ENCODE measurements around the gene SCFD1. TPM values are rescaled to one million over a fixed set of nuclear protein-coding genes. Genes with fewer than 3 reads are reported as not detected.

SCFD1 gene
- total and polyA plus RNA-seq, 2 donors (not counting 1 experiment from before 2014, with no cell fraction given), result 110 to 129 TPM

GRCh38 chr14:30588873-30589272, 33.2 kb upstream of the SCFD1 start:
- Histone ChIP-seq H3K79me2 (ENCODE audit: control insufficient read depth, insufficient read depth, low read length) (peaks cover 38% of the 10 kb centered on the region), H3K27me3 (ENCODE audit: control insufficient read depth, insufficient read depth, low read length) (no peaks in the 10 kb centered on the region), H3K27ac (ENCODE audit: insufficient read depth, low read length) (no peak overlapping the region), H3K36me3 (ENCODE audit: control insufficient read depth, insufficient read depth, low read length) (peaks cover 4% of the 10 kb centered on the region), H3K4me3 (replicated peaks in 1 of 4; ENCODE audit: control extremely low read depth in 1 of 4, insufficient read depth in 1 of 4, low read depth in 3 of 4, low read length in 4 of 4) (no peak overlapping the region), H3K4me1 (ENCODE audit: control insufficient read depth, extremely low read depth, insufficient read depth, low read length) (no peaks in the 10 kb centered on the region), H3K4me2 (ENCODE audit: extremely low read depth, insufficient read depth, low read length) (no peak overlapping the region), H3K9ac (ENCODE audit: insufficient read depth, low read length) (no peak overlapping the region), H4K20me1 (ENCODE audit: control insufficient read depth, extremely low read depth, insufficient read depth, low read length) (no peaks in the 10 kb centered on the region), H3K9me3 (ENCODE audit: control insufficient read depth, insufficient read depth, low read depth, low read length) (no peaks in the 10 kb centered on the region), H2AFZ (ENCODE audit: low read length) (no peak overlapping the region)
- no peak for DNase-seq (ENCODE audit: low read depth in 2 of 2)
- TF ChIP-seq CTCF (conservative IDR thresholded peaks at IDR 0.05 in 1 of 2, IDR thresholded peaks at IDR 0.05 in 1 of 2; ENCODE audit: low read depth in 1 of 2, low read length in 2 of 2), result no peak
- no peak for TF ChIP-seq EZH2 (IDR thresholded peaks at IDR 0.05; ENCODE audit: low read length, missing control alignments)

DNA sequence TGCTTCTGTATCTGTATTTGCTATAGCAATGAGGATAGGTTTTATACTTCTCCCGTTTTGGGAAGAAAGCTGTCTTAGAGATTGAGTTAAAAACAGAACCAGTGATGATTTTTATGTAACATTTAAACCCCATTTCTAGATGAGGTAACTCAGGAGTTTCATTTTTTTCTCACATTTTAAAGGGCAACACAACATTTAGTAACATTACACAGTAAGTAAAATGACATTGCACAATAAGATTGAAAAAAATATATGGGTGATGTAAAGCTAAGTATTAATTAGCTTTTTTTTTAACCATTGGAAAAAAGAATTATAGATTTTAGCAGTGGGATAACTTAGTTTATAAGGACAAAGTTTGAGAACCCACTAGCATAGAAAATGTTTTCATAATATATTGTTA, 25.2 kb upstream of the SCFD1 start:
- TF ChIP-seq EZH2 (IDR thresholded peaks at IDR 0.05; ENCODE audit: low read length, missing control alignments), result no peak
- no peak for TF ChIP-seq CTCF (conservative IDR thresholded peaks at IDR 0.05 in 1 of 2, IDR thresholded peaks at IDR 0.05 in 1 of 2; ENCODE audit: low read depth in 1 of 2, low read length in 2 of 2)
- Histone ChIP-seq H3K27me3 (ENCODE audit: control insufficient read depth, insufficient read depth, low read length) (no peaks in the 10 kb centered on the region), H3K4me2 (ENCODE audit: extremely low read depth, insufficient read depth, low read length) (no peak overlapping the region), H3K4me3 (replicated peaks in 1 of 4; ENCODE audit: control extremely low read depth in 1 of 4, insufficient read depth in 1 of 4, low read depth in 3 of 4, low read length in 4 of 4) (no peak overlapping the region), H3K4me1 (ENCODE audit: control insufficient read depth, extremely low read depth, insufficient read depth, low read length) (no peaks in the 10 kb centered on the region), H2AFZ (ENCODE audit: low read length) (no peak overlapping the region), H3K79me2 (ENCODE audit: control insufficient read depth, insufficient read depth, low read length) (no peaks in the 10 kb centered on the region), H3K9ac (ENCODE audit: insufficient read depth, low read length) (no peak overlapping the region), H3K36me3 (ENCODE audit: control insufficient read depth, insufficient read depth, low read length) (peaks cover 2% of the 10 kb centered on the region), H3K27ac (ENCODE audit: insufficient read depth, low read length) (no peak overlapping the region), H4K20me1 (ENCODE audit: control insufficient read depth, extremely low read depth, insufficient read depth, low read length) (no peaks in the 10 kb centered on the region), H3K9me3 (ENCODE audit: control insufficient read depth, insufficient read depth, low read depth, low read length) (no peaks in the 10 kb centered on the region)
- no peak for DNase-seq (ENCODE audit: low read depth in 2 of 2)

DNA sequence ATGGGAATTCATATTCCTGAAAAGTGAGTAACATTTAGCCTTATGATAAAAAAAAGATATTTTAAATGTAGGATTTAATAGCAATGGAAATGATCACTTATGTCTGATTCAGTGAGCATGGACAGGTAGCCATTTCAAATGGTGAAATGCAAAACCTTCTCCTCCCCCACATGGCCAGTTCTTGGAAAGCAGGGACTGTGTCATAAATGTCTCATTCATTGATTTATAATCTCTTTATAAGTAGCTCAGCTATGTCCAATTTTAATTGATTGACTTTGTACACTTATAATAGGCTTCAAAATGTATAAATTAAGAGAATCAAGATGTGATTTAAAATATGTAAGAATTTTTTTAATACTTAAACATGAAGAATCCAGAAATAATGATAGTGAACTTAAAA, 24.6 kb upstream of the SCFD1 start:
- Histone ChIP-seq H3K36me3 (ENCODE audit: control insufficient read depth, insufficient read depth, low read length) (peaks cover 5% of the 10 kb centered on the region), H2AFZ (ENCODE audit: low read length) (no peak overlapping the region), H3K4me2 (ENCODE audit: extremely low read depth, insufficient read depth, low read length) (no peak overlapping the region), H3K4me3 (replicated peaks in 1 of 4; ENCODE audit: control extremely low read depth in 1 of 4, insufficient read depth in 1 of 4, low read depth in 3 of 4, low read length in 4 of 4) (no peak overlapping the region), H3K9ac (ENCODE audit: insufficient read depth, low read length) (no peak overlapping the region), H3K27me3 (ENCODE audit: control insufficient read depth, insufficient read depth, low read length) (no peaks in the 10 kb centered on the region), H3K79me2 (ENCODE audit: control insufficient read depth, insufficient read depth, low read length) (no peaks in the 10 kb centered on the region), H3K27ac (ENCODE audit: insufficient read depth, low read length) (no peak overlapping the region), H3K9me3 (ENCODE audit: control insufficient read depth, insufficient read depth, low read depth, low read length) (no peaks in the 10 kb centered on the region), H4K20me1 (ENCODE audit: control insufficient read depth, extremely low read depth, insufficient read depth, low read length) (no peaks in the 10 kb centered on the region), H3K4me1 (ENCODE audit: control insufficient read depth, extremely low read depth, insufficient read depth, low read length) (no peaks in the 10 kb centered on the region)
- TF ChIP-seq CTCF (conservative IDR thresholded peaks at IDR 0.05 in 1 of 2, IDR thresholded peaks at IDR 0.05 in 1 of 2; ENCODE audit: low read depth in 1 of 2, low read length in 2 of 2) (no peak), EZH2 (IDR thresholded peaks at IDR 0.05; ENCODE audit: low read length, missing control alignments) (no peak)
- DNase-seq (ENCODE audit: low read depth in 2 of 2), result no peak

All from fibroblast of lung (primary cell).